GM12878 (cell line): ENCODE data around the gene ILKAP. TPM values are rescaled to one million over a fixed set of nuclear protein-coding genes. Genes with fewer than 3 reads are reported as not detected.

ENCODE experiments used
- ATAC-seq: fragments of 200-7000 bp; cut with Tn5 transposase; 3 replicates; pipeline ENCODE4 v1.9.1; 2020; ENCODE audit warnings: mild to moderate bottlenecking, moderate library complexity
- BruUV-seq: library from RNA; stranded (reverse); fragments of 400-500 nt; replicated peaks from 2 replicates; lab custom pipeline; 2021; lab: Mats Ljungman, UMichigan
- CTCF ChIA-PET: fragments of 300-600 bp; sonication (Branson Sonifier 250); formaldehyde crosslinking; extraction: SDS; loops from one replicate; lab custom pipeline; 2021; ENCODE audit warnings: inconsistent platforms; lab: Yijun Ruan, JAX
- POLR2A ChIA-PET: fragments of 350-600 bp; formaldehyde crosslinking; extraction: SDS; loops from one replicate; lab custom pipeline; 2021; ENCODE audit warnings: inconsistent platforms; lab: Charles Lee
- RAD21 ChIA-PET: fragments of 300-600 bp; sonication (Branson Sonifier 250); formaldehyde crosslinking; loops from one replicate; lab custom pipeline; 2023; ENCODE audit warnings: antibody characterized with exemption; ENCODE audit not compliant: unreplicated experiment; lab: Charles Lee
- SMC1A ChIA-PET: fragments of 300-600 bp; sonication (Branson Sonifier 250); formaldehyde crosslinking; loops from one replicate; lab custom pipeline; 2023; ENCODE audit not compliant: unreplicated experiment, uncharacterized antibody; lab: Charles Lee
- DNase-seq: peaks from one replicate; pipeline ENCODE4 v3.0.0-alpha.2; 2011; ENCODE audit warnings: low read depth, low spot score
- FAIRE-seq: peaks from 3 replicates; lab custom pipeline; 2011; peaks lifted over from hg19 to GRCh38; lab: Jason Lieb, UNC
- H2AFZ ChIP-seq: 2 replicates; pipeline ENCODE4 v1.6.0; 2011; ENCODE audit warnings: low read depth, low read length, control low read depth; ENCODE audit not compliant: control insufficient read depth
- H3K27ac ChIP-seq: 2 replicates; pipeline ENCODE4 v1.5.1; 2011; ENCODE audit warnings: control low read depth; ENCODE audit not compliant: control insufficient read depth, insufficient read depth
- H3K27me3 ChIP-seq, 2 experiments: replicated peaks in 1 of 2; 2 replicates each; pipeline versions ENCODE4 v1.6.0 to v1.6.1; 2011; ENCODE audit warnings: low read length in 1 of 2; ENCODE audit not compliant: control insufficient read depth in 2 of 2, insufficient read depth in 2 of 2
- H3K36me3 ChIP-seq, 2 experiments: 2 replicates each; pipeline ENCODE4 v1.5.1; 2011; ENCODE audit warnings: low read length in 1 of 2; ENCODE audit not compliant: control insufficient read depth in 2 of 2, insufficient read depth in 2 of 2
- H3K4me1 ChIP-seq: 2 replicates; pipeline ENCODE4 v1.6.1; 2011; ENCODE audit warnings: mild to moderate bottlenecking, low read length, moderate library complexity, mixed read lengths; ENCODE audit not compliant: control insufficient read depth, insufficient read depth
- H3K4me2 ChIP-seq: 2 replicates; pipeline ENCODE4 v1.6.0; 2011; ENCODE audit warnings: control low read depth; ENCODE audit not compliant: control insufficient read depth, insufficient read depth
- H3K4me3 ChIP-seq: fragments of 200-600 bp; sonication (generic); 2 replicates; pipeline ENCODE4 v1.5.1; 2016
- H3K79me2 ChIP-seq: 2 replicates; pipeline ENCODE4 v1.6.0; 2011; ENCODE audit warnings: low read length; ENCODE audit not compliant: control insufficient read depth, insufficient read depth
- H3K9ac ChIP-seq: 2 replicates; pipeline ENCODE4 v1.8.0; 2011; ENCODE audit warnings: low read length, control low read depth, mixed read lengths; ENCODE audit not compliant: control insufficient read depth, insufficient read depth
- H3K9me3 ChIP-seq: replicated peaks from 3 replicates; pipeline ENCODE4 v1.5.1; 2011; ENCODE audit warnings: mild to moderate bottlenecking, low read length; ENCODE audit not compliant: control insufficient read depth, insufficient read depth
- H4K20me1 ChIP-seq: 2 replicates; pipeline ENCODE4 v1.6.0; 2011; ENCODE audit not compliant: control insufficient read depth, insufficient read depth
- BHLHE40 ChIP-seq, 2 experiments: fragments of 450-650 bp in 1 of 2; IDR thresholded peaks; 2 replicates each; pipeline ENCODE4 v1.6.1; 2011 to 2017; ENCODE audit warnings: low read depth in 2 of 2, borderline replicate concordance in 1 of 2, improper control_type of control experiment in 1 of 2, low read length in 1 of 2, mild to moderate bottlenecking in 1 of 2
- CTCF ChIP-seq, 3 experiments: IDR thresholded peaks in 2 of 3; conservative IDR thresholded peaks in 1 of 3; 2 replicates each; pipeline ENCODE4 v1.5.1; 2011; ENCODE audit warnings: low read depth in 3 of 3, low read length in 3 of 3, mild to moderate bottlenecking in 3 of 3, control low read depth in 2 of 3, moderate library complexity in 2 of 3, inconsistent platforms in 1 of 3, mixed read lengths in 1 of 3; ENCODE audit not compliant: control insufficient read depth in 2 of 3, insufficient read depth in 1 of 3; ENCODE audit errors: extremely low read depth in 1 of 3
- DPF2 ChIP-seq: fragments of 450-650 bp; IDR thresholded peaks from 2 replicates; pipeline ENCODE4 v1.6.1; 2017; ENCODE audit warnings: mild to moderate bottlenecking
- JUND ChIP-seq: IDR thresholded peaks from 2 replicates; pipeline ENCODE4 v1.6.1; 2012; ENCODE audit warnings: low read depth, mild to moderate bottlenecking, low read length, improper control_type of control experiment, moderate library complexity
- NR2F1 ChIP-seq: fragments of 450-650 bp; conservative IDR thresholded peaks from 2 replicates; pipeline ENCODE4 v1.6.1; 2017; ENCODE audit warnings: mild to moderate bottlenecking
- PAX5 ChIP-seq: IDR thresholded peaks from 2 replicates; pipeline ENCODE4 v1.6.1; 2011; ENCODE audit warnings: low read depth, low read length, borderline replicate concordance
- RAD21 ChIP-seq: IDR thresholded peaks from 2 replicates; pipeline ENCODE4 v1.6.1; 2011; ENCODE audit warnings: mild to moderate bottlenecking, low read depth, low read length, moderate library complexity; ENCODE audit not compliant: insufficient read depth
- RB1 ChIP-seq: fragments of 450-650 bp; formaldehyde crosslinking; IDR thresholded peaks from 2 replicates; pipeline ENCODE4 v1.6.1; 2017; ENCODE audit warnings: mild to moderate bottlenecking, borderline replicate concordance
- SMC3 ChIP-seq: IDR thresholded peaks from 2 replicates; pipeline ENCODE4 v1.6.1; 2011; ENCODE audit warnings: low read length, improper control_type of control experiment, borderline replicate concordance
- TCF7 ChIP-seq: IDR thresholded peaks from 2 replicates; pipeline ENCODE4 v1.6.1; 2014; ENCODE audit warnings: antibody characterized with exemption, borderline replicate concordance
- USF1 ChIP-seq: IDR thresholded peaks from 2 replicates; pipeline ENCODE4 v1.6.1; 2011; ENCODE audit warnings: borderline replicate concordance, low read depth, mild to moderate bottlenecking, moderate library complexity, mixed read lengths, low read length; ENCODE audit not compliant: insufficient read depth; ENCODE audit errors: extremely low read length
- ZNF24 ChIP-seq: fragments of 450-650 bp; IDR thresholded peaks from 2 replicates; pipeline ENCODE4 v1.6.1; 2017; ENCODE audit warnings: antibody characterized with exemption, mild to moderate bottlenecking
- WGBS: methylation state at CpG from one replicate; pipeline ENCODE4 v1.1.6; 2016; ENCODE audit warnings: low lambda C conversion rate; ENCODE audit not compliant: insufficient replicate concordance, insufficient coverage; ENCODE audit errors: missing lambda C conversion rate; 5-methylcytosine and 5-hydroxymethylcytosine counted together
- in situ Hi-C: fragments of 300-500 bp; cut with MboI; formaldehyde crosslinking; loops from 9 replicates; pipeline ENCODE4 v1.14.3; 2018; ENCODE audit warnings: mixed read lengths
- intact Hi-C: fragments of 100-400 bp; cut with micrococcal nuclease; formaldehyde crosslinking; loops from one replicate; pipeline ENCODE4 v1.14.2; 2022; ENCODE audit not compliant: unreplicated experiment
- polyA plus RNA-seq, 11 experiments: library from polyadenylated mRNA; depleted of rRNA in 4 of 11; unstranded in 6 of 11; stranded (reverse) in 5 of 11; fragments of >200 nt; fragmentation: Nextera tagmentation in 4 of 11; fragmentation: Illumina TruSeq in 1 of 11; extraction: Ambion mirVana in 4 of 11; extraction: Trizol in 1 of 11; gene quantifications; 1 replicate in 1 of 11; 2 replicates in 10 of 11; pipeline versions ENCODE4 v1.2.1 to v1.2.3, GENCODE V29; 2011 to 2016; ENCODE audit warnings: inconsistent platforms in 2 of 11, missing spikeins in 2 of 11, low read depth in 1 of 11
- total RNA-seq, 4 experiments: library from RNA; depleted of rRNA in 3 of 4; stranded (reverse); fragments of >200 nt in 3 of 4; fragmentation: Illumina TruSeq in 1 of 4; extraction: Trizol in 1 of 4; gene quantifications; 2 replicates each; pipeline versions ENCODE4 v1.2.1 to v1.2.3, GENCODE V29; 2013 to 2021
- TF ChIP-seq, protein P1 (sequence below): fragments of 450-650 bp; IDR thresholded peaks from 2 replicates; pipeline ENCODE4 v1.6.1; 2017; ENCODE audit warnings: mild to moderate bottlenecking

ILKAP gene
- total and polyA plus RNA-seq, 10 of the 15 experiments (the other 5 are each of a cell fraction or from before 2014, with no cell fraction given): 4.2 to 65.3 (median 37.3) TPM

- Histone ChIP-seq H3K4me2 (0 out of 2 replicates have a peak overlapping the region, but pooled peaks have one; percentile 9), H2AFZ (no peak overlapping the region), H4K20me1 (no peaks in the 10 kb centered on the region), H3K36me3 (no peaks in the 10 kb centered on the region), H3K27ac (no peak overlapping the region), H3K9me3 (no peaks in the 10 kb centered on the region), H3K27me3 (no peaks in the 10 kb centered on the region), H3K4me3 (no peak overlapping the region), H3K9ac (no peak overlapping the region), H3K79me2 (no peaks in the 10 kb centered on the region), H3K4me1 (peaks cover 4% of the 10 kb centered on the region; the same call in 1 of the 2 replicates)
- ATAC-seq: peak; percentile 75
- FAIRE-seq: no peak
- TF ChIP-seq USF1 (peak; percentile 12), DPF2 (0 out of 2 replicates have a peak, but pooled peaks have one; percentile 24), SMC3 (peak; percentile 53), TCF7 (no peak), JUND (no peak), ZNF24 (no peak), RB1 (0 out of 2 replicates have a peak, but pooled peaks have one; percentile 29), BHLHE40 (IDR thresholded peaks at IDR 0.05; ENCODE audit: borderline replicate concordance in 1 of 2, low read depth in 2 of 2, low read length in 1 of 2) (peak in 1 of 2 experiments; percentile 54; a peak in 1 of 4 replicates), NR2F1 (peak; percentile 97), CTCF (IDR thresholded peaks at IDR 0.05 in 2 of 3, conservative IDR thresholded peaks at IDR 0.05 in 1 of 3; ENCODE audit: control insufficient read depth in 2 of 3, extremely low read depth in 1 of 3, insufficient read depth in 1 of 3, low read depth in 3 of 3, low read length in 3 of 3) (peak; percentile 53 to 81 (median 67)), RAD21 (peak; percentile 38), PAX5 (peak; percentile 57; the same call in 1 of the 2 replicates)
- TF ChIP-seq, protein P1, sequence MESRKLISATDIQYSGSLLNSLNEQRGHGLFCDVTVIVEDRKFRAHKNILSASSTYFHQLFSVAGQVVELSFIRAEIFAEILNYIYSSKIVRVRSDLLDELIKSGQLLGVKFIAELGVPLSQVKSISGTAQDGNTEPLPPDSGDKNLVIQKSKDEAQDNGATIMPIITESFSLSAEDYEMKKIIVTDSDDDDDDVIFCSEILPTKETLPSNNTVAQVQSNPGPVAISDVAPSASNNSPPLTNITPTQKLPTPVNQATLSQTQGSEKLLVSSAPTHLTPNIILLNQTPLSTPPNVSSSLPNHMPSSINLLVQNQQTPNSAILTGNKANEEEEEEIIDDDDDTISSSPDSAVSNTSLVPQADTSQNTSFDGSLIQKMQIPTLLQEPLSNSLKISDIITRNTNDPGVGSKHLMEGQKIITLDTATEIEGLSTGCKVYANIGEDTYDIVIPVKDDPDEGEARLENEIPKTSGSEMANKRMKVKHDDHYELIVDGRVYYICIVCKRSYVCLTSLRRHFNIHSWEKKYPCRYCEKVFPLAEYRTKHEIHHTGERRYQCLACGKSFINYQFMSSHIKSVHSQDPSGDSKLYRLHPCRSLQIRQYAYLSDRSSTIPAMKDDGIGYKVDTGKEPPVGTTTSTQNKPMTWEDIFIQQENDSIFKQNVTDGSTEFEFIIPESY: 0 out of 2 replicates have a peak, but pooled peaks have one; percentile 13
- ChIA-PET RAD21 (interaction anchor here (0.5 to 1.3 kb wide), 3 partner anchors 37 to 169 kb away, joined by 4 read pairs; no protein-coding TSS in a partner anchor), CTCF (interaction anchor here (0.6 to 2.5 kb wide), 11 partner anchors 14 to 172 kb away, joined by 3 to 17 read pairs (median 4); no protein-coding TSS in a partner anchor), SMC1A (no interaction called here), POLR2A (no interaction called here)
- WGBS: 19% methylated on average over 43 of the region's 56 CpGs
- intact Hi-C loops: no loop called here
- in situ Hi-C loops: no loop called here
- no peak for DNase-seq
- BruUV-seq: no TSS peak
Measured at GRCh38 chr2:238139196-238140039, 64.1 kb downstream of the ILKAP start.
